Measurements from ENCODE around the gene DDX1.

DNA sequence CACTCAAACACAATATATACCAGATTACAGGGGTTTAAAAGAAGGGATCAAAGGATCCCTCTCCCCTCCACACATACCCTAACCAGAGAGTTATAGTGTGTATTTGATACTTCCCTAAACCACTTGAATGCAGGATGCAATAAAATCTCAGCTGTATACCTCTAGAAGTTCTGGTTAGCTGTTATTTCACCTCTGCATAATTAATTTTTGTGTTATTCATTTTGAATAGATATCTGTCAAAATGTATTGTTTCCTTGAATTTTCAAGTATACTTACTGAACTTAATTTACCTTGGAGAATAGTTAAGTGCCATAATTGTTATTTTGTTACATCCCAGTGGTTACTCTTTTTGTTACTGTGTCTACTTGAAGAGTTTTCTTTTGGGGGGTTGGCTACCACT is 34.5 kb downstream of the DDX1 start:
- TF ChIP-seq, protein P1, sequence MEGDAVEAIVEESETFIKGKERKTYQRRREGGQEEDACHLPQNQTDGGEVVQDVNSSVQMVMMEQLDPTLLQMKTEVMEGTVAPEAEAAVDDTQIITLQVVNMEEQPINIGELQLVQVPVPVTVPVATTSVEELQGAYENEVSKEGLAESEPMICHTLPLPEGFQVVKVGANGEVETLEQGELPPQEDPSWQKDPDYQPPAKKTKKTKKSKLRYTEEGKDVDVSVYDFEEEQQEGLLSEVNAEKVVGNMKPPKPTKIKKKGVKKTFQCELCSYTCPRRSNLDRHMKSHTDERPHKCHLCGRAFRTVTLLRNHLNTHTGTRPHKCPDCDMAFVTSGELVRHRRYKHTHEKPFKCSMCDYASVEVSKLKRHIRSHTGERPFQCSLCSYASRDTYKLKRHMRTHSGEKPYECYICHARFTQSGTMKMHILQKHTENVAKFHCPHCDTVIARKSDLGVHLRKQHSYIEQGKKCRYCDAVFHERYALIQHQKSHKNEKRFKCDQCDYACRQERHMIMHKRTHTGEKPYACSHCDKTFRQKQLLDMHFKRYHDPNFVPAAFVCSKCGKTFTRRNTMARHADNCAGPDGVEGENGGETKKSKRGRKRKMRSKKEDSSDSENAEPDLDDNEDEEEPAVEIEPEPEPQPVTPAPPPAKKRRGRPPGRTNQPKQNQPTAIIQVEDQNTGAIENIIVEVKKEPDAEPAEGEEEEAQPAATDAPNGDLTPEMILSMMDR (IDR thresholded peaks at IDR 0.05) = no peak
- no peak for TF ChIP-seq POLR2A (IDR thresholded peaks at IDR 0.05)

All from uterus (tissue), 2 donors.